ENCODE data around the gene TRAPPC14.

Gene TRAPPC14

DNA sequence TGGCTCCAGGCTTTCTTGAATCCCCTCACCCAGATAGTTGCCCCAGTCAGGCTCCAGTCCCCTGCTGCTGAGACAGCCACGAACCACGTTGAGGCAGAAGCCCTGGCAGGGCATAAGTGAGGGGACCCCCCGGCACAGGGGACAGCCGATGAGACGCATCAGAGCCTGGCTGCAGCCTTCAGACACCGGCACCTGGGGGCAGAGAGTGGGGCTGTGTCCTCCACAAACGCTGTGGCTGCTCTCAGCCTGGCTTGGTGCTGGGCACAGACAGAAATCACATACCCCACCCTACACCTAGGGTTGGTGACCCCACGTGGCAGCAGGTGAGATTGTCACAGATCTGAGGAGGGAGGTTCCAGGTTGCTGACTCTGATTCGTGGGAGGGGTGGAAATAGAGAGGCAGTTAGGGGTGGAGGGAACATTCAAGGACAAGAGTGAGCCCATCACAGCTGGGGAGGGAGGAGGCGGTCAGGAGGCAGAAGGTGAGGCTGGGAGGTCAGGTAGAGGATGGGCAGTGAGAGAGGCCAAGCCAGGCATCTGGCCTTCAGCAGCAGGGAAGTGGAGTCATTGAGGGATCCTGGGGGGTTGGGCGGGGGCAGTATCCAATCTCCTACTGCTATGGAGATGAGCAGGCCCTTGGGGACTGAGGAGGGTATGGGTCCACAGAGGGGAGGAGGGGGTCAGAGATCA is 15.4 kb upstream of the TRAPPC14 start:
- DNase-seq = no peak

DNA sequence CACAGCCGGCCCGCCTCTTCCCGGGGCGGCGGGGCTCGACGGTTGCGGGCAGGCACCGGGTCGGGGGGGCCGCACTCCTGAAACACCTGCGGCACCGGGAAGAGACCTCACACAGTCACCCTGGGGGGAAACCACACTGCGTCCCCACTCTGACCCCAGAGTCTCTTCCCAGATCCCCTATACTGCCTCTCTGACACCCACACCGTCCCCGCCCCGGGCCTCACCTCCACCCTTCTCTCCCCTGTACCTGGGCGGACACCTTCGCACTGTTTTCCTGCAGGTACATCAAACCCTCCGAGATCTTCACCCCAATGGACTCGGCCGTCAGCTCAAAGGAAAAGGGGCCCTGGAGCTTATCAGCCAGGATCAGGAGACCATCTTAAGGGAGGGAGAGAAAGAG is 13.3 kb upstream of the TRAPPC14 start:
- DNase-seq = no peak

DNA sequence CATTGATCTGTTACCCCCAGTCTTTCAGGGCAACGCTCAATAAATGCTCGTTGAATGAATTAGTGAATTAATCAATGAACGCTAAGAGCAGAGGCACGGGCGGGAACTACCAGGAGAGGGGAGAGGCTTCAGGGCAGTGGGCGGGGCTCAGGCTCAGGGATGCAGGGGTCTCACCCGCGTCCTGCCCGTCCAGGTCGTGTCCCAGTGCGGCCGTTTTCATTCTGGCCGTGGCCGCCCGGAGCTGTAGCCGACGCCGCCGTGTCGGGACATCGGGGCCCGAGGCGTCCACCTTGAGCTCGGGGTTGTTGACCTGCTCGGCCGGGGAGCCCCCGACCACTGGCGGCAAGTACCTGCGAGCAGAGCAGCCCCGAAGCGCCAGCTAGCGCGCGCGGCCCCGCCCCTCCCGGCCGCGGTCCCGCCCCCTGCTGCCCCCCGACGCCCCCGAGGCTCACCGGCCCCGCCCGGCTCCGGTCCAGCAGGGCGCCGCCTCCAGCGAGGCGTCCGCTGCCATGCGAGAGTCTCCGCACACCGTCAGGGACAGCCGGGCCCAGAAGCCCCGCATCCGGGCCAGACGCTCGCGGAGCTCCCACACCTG is 12.7 kb upstream of the TRAPPC14 start:
- peak; percentile 30 for DNase-seq

DNA sequence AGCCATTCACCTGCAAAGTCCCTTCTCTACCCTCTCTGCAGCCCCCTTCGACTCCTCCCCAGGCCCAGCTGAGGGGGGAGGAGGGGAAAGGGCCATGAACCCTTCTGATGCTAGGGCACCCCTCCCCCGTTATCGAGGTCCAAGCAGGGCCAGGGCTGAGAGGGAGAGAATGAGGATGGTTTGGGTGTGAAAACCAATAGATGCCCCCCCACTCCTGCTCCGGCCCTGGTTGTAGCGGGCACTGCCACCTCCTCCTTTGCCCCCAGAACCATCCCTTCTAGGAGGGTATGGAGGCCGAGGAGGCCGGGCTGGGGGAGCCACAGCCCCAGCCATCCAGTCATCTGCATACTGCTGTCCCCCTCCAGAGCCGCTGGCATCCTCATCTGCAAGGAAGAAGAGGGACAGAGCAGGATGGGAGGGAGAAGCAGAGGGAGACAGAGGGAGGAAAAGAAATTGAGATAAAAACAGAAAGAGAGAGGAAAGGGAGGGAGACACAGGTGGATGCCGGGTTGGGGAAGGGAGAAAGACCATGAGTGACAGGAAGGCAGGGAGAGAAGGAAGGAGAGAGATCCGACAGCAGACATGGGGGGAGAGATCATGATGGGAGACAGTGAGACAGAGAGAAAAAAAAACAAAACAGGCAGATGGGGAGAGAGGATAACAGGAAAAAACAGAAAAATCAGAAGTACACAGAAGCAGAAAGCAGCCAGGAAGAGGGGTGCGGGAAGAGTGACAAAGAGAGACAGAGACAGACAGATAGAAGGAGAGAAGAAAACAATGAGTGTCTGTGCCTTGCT is 11.8 kb upstream of the TRAPPC14 start:
- DNase-seq = no peak

DNA sequence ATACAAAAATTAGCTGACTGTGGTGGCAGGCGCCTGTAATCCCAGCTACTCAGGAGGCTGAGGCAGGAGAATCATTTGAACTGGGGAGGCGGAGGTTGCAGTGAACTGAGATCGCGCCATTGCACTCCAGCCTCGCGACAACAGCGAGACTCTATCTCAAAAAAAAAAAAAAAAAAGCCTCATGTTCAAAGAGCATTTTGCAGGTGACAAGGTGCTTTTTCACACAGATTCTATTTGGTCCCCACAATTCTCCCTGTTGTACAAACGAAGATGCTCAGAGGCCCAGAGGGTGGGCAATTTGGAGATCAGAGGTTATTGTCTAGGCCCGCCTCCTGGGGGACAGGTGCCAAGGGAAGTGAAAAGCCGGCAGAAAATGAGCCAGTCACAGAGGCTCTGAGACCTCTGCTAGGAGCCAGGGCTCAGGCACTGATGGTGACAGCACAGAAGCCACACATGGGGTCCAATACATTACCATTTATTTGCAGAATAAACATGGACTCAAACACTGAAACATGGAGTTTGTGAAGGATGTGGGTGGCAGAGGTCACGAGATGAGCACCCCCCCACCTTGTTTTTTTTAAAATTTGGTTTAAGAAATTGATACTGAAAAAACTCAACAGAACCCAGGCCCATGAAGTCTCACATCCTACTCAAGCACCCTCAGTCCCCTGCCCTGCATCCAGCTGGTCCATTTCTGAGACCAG is 10.8 kb upstream of the TRAPPC14 start:
- no peak for DNase-seq

DNA sequence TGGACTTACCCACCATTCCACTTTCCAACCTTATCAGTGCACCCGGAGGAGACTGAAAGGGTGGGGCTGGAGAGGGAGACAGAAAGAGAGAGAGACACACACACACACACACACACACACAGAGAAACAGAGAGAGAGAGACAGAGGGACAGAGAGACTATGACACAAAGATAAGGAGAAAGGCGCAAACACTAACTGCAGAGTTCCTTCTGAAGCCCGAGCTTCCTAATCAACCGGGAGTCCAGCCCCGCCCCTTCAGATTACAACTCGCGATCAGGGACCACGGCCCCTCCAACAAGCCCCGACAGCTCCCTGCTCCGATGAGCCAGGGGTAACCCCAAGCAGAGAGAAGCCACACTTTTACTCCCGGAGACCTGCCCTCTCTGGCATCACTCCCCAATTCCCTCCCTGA is 9.4 kb upstream of the TRAPPC14 start:
- no peak for DNase-seq

DNA sequence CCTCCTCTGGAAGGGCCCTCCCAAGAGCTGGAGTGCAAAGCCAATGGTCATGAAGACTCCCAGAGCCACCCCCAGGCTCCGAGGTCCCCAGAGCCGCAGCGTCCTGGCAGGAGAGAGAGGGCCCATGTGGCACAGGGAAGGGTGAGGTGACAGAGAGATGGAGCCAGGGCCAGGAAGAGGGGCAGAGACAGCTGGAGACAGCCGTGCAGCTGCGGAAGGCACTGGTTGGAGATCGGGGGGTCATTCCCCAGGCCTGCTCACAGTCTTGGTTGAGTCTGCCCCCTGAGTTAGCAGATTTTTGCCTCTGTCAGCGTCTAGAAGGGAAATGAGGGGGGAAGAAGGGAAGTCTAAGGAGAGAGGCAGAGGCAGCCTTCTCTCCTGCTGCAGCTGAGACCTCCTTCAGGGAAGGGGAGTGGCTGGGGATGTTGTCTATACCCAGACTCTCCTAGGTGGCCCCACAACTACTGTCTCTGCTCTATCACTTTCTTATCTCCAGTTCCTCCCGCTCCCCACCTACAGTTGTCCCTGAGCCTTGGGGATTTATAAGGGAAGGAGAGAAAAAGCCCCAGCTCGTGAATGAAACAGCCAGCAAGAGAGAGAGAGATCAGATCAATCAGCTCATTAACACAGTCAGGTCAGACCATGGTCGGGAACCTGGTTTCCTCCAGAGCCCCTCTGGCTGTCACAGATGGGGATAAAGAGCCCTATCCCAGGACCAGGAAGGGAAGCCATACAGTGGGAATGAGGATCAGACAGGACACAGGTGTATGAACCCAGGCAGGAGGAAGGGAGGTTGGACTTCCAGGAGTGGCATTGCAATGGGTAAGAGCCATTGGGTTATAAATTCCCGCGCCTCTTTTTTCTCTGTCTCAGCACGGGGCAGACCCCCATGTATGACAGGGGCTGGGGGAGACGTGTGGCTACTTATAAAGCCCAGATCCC is 8.7 kb upstream of the TRAPPC14 start:
- no peak for DNase-seq

DNA sequence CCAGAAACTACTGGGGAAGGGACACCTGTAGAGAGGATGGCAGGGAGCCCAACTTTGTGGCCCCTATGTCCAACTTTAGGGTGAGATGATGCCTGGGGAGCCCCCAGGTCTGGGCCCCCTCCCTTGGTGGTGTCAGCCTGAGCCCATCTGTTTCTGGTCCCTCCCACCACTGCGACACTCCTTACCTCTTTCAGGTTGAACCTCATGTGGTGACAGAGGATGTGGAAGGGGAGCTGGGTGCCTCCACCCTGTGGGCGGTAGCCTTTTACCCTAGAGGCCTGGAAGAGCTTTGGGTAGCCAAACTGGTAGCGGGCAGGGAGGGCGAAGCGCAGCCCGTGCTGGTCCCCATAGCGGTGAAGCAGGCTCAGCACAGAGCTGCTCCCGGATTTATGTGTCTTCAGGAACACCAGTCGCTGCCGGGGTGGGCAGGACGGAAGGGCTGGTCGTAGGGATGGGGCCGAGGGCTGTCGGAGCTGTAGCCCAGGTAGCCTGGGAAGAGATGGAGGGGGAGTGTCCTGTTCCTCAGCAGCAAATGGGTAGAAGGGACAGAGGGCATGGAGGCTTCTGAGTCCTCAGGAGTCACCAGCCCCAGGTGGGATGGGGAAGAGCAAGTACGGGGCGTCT is 7.9 kb upstream of the TRAPPC14 start:
- peak; percentile 43 for DNase-seq

DNA sequence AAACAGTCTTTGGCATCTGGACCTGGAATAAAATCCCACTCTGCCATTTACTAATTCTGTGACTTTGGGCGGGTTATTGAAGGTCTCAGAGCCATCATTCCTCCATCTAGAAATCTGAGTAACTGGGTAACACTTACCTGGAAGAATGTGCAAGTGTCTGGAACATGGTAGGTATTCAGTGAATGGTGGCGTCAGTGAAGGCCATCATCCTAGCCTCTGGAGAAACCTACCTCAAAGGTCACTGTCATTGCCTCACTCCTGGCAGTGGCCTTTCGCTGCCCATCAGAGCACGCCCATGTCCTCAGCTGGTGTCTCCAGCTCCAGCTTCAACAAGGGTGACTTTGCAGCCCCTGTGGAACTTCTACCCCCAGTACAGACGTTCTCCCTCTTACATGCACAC is 5.3 kb upstream of the TRAPPC14 start:
- no peak for DNase-seq

DNA sequence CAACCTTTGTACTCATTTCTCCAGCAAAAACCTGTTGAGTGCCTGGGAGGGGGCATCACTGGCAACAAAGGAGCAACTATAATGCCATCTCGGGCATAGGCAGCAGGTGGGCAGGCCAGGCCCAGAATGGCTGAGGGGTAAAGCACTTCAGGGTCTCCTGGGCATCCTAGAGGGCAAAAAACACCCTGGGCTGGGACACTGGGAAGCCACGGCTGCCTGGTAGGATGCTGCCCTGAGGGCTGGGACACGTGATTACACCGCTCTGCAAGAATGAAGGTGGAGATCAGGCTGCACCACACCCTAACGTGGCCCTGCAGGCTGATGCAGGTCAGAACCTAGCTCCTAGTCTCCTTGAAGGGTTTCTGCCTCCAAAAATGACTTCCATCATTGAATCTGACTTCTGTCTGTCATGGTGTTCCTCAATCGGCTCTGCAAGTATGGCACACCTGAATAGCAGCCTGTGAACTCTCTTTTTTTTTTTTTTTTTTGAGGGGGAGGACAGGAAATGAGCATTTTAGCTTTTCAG is 4.5 kb upstream of the TRAPPC14 start:
- DNase-seq = no peak

DNA sequence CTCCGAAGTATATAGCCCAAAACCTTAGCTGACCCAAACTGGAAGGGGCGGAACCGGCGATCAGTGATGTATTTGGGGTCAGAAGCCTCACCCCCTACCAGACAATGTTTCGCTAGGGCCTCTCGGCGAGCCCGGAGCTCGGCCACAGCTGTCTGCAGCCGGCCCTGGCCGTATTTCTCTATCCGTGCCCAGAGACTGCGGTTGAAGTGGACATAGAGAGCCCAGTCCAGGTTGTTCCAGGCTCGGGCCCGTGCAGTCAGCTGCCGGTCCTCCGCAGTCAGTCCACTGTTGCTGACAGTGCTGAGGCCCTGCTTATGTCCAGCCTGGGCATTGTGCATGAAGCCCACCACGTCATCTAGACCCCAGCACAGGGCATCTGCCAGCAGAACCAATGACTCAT is 1.5 kb upstream of the TRAPPC14 start:
- no peak for DNase-seq

DNA sequence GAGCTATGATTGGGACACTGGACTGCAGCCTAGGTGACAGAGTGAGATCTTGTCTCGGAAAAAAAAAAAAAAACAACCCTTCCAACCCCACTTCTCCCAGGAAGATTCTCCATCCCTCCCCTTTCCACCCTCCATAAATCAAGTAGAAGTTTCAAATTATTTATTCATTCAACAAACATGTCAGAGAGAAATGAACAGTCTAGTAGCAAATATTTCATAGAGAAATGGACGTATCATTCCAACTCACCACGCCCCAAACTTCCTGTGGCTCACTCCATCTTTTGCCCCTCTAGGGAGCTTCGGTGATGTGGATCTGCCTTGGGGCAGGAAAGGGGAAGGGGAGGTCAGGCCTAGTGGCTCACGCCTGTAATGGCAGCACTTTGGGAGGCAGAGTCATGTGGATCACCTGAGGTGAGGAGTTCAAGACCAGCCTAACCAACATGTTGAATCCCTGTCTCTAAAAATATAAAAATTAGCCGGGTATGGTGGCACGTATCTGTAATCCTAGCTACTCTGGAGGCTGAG is 638 bp upstream of the TRAPPC14 start:
- DNase-seq = no peak

DNA sequence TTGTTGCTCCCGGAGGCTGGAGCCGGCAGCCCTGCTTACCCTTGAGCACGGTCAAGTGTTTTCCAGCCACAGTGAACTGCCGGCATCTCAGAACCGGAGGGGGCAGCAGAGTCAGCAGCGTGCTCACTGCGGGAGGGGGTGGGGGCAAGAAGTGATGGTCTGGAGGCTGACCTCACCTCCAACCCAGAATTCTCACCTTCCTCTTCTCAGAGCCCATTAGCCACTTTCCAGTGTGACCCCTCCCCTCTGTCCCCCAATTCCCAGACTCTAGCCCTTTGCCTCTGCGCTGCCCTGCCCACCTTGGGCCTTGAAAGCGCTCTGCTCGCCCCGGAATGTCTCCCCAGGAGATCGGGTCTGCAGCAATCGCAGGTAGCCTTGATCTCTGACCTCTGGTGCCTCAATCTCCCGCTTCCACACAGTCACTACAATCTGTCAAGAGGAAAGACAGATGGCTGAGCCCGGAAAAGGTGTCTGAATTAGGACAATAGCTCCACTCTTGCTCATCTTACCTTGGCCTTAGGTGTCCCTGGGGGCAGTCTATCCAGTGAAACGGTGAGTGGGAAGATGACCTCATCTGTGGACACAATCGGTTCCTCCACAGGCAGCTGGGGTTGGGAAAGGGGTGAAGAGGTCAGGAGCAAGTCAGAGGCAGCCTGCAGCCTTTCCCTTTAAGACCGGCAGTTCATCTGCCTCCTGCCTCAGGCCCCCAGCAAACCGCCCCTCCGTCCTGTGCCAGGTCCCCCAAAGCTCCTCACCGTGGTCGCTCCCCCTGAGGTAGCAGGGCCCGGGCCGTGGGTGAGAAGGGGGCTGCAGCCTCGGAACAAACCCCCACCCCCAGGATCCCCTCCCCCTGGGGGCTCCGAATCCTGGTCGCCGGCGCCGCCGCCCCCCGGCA is 942 bp downstream of the TRAPPC14 start:
- DNase-seq = no peak

DNA sequence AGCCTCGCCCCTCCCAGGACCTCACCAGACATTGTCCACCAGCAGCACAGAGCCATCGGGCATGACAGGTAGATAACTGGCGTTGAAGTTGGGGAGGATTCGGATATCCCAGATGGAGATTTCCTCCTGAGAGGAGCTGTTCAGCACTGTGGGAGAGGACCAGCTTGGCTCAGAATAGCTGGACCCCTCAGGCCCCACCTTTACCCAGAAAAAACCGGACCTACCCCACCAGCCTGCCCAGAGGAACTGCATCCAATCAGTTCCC is 1.5 kb downstream of the TRAPPC14 start:
- no peak for DNase-seq

DNA sequence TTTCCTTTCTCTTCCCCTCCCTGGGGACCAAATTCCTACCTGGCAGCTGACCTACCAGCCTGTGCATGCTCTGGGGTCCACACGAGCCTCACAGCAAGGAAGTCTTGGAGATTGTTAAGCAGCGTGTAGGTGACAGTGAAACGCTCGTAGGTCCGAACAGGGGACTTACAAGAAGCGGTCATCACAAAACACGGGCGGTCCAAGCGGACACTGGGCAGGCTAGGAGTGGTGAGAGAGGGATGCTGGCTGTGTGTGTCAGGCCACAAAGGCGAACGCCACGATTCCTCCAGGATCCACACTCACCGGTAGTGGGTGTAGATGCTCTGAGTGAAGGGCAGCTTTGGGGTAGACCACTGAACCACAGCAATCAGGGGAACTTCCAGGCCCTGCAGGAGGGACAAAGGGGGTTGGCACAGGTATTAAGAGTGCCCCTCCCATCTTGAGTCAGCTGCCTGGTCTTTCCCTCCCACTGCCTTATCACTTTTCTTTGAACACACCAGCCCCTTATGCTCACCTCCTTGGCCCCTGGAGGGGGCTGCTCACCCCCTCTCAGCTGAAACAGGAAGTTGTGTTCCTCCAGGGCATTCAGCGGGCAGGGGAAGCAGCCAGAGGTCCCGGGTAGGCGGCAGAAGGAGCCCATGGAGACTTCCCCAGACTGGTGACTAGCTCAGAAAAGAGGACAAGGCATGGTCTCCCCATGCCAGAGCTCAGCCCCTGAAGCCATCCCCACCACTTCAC is 2.0 kb downstream of the TRAPPC14 start:
- DNase-seq = no peak

DNA sequence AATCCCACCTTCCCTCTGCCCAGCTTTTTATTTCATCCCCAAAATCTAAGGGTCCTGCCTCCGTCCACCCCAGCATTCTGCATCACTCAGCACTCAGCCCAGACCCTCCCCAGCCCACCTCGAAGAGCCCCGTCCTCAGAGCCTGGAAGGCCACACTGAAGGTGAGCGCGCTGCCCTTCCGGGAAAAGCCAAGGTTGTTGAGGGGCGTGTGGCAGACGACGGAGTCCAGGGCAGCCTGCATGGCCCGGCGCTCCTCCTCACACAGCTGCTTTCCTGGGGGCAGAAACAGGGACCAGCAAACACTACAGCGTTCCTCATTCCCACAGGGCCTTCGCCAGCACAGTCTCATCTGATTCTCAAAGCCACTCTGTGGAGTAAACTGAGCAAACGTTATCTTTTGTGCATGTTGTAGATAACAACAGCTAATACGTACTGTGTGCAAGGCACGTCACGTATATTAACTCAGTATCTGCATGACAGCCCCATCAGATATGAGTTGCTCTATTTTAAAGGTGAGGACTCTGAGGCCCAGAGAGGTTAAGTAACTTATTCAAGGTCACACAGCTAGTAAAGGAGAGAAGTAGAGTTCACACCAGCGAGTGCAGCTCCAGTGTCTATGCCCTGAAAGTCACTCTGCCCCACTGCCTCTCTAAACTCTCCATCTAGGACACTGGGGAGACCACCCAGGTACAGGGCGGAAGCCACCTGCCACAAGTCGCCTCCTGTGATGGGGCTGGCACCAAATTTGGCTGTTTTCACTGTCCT is 2.8 kb downstream of the TRAPPC14 start:
- DNase-seq = no peak

DNA sequence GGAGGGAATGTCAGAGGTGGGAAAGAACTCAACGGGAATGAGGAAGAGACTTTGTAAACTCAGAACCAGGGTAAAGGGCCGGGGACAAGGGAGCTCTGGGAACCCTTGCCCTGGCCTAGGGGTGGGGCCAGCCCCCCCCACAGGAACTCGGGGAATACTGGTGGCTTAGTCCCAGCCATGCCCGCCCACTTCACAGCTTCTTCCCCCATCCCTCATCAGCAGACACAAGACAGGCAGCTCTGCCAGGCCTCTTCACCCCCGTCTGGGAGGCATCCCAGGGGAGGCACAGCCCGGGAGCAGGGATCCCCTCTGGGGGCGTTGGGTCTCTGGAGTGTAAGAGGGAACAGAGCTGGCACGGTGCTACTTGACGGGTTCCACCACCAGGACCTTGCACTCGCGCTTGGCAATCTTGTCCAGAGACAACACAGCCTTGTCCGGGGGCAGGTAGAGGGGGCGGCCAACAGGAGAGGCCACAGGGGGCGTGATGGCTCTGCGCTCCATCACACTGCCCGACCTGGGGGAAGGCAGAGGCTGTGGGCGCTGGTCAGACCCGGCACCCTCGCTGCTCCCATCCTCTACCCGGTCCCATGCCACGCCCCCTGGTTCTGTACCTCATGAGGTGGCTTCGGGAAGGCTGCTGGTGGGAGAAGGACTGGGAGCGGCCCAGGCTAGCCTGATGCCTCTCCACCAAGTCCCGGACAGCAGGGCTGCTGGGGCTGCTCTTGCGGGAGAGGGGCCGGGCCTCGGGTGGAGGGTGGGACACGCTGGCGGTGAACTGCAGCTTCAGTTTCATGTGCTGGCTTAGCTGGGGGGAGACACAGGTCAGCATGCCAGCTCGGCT is 3.7 kb downstream of the TRAPPC14 start:
- DNase-seq = no peak

All from activated naive CD4-positive, alpha-beta T cell treated with Interleukin-2 at 50 U/mL for 16 hours (primary cell).